ENCODE measurements around the gene LRRC26.
"Not testable (repeated sequence)": the region's sequence is repeated elsewhere in the genome, so short reads cannot be mapped to it uniquely, and the experiment has no call there.

The LRRC26 gene

GRCh38 chr9:137129456-137130175 lies 40.2 kb downstream of the LRRC26 start:
- in situ Hi-C loops (cut with HindIII; ENCODE audit: low sequenced_read_pairs): no loop called here
- H3K4me3 ChIP-seq (ENCODE audit: low read depth, low read length): peak overlapping the region; percentile 77
- no peak for TF ChIP-seq CTCF (IDR thresholded peaks at IDR 0.05; ENCODE audit: low read depth, low read length, missing control alignments)
- peak; percentile 81 for DNase-seq (ENCODE audit: low read depth)

- in situ Hi-C loops (cut with HindIII; ENCODE audit: low sequenced_read_pairs): no loop called here
- DNase-seq (ENCODE audit: low read depth): no peak
- peak overlapping the region; percentile 77 for H3K4me3 ChIP-seq (ENCODE audit: low read depth, low read length)
- TF ChIP-seq CTCF (IDR thresholded peaks at IDR 0.05; ENCODE audit: low read depth, low read length, missing control alignments): no peak
Measured at GRCh38 chr9:137128862-137129455, 40.9 kb downstream of the LRRC26 start.

GRCh38 chr9:137128158-137128861 lies 41.5 kb downstream of the LRRC26 start:
- DNase-seq (ENCODE audit: low read depth): no peak
- TF ChIP-seq CTCF (IDR thresholded peaks at IDR 0.05; ENCODE audit: low read depth, low read length, missing control alignments): no peak
- in situ Hi-C loops (cut with HindIII; ENCODE audit: low sequenced_read_pairs): no loop called here
- peak overlapping the region; percentile 77 for H3K4me3 ChIP-seq (ENCODE audit: low read depth, low read length)

GRCh38 chr9:137127301-137128157 lies 42.3 kb downstream of the LRRC26 start:
- no peak for TF ChIP-seq CTCF (IDR thresholded peaks at IDR 0.05; ENCODE audit: low read depth, low read length, missing control alignments)
- peak overlapping the region; percentile 33 for H3K4me3 ChIP-seq (ENCODE audit: low read depth, low read length)
- DNase-seq (ENCODE audit: low read depth): no peak
- in situ Hi-C loops (cut with HindIII; ENCODE audit: low sequenced_read_pairs): no loop called here

- in situ Hi-C loops (cut with HindIII; ENCODE audit: low sequenced_read_pairs): no loop called here
- DNase-seq (ENCODE audit: low read depth): no peak
- TF ChIP-seq CTCF (IDR thresholded peaks at IDR 0.05; ENCODE audit: low read depth, low read length, missing control alignments): no peak
- H3K4me3 ChIP-seq (ENCODE audit: low read depth, low read length): peak overlapping the region; percentile 33
Measured at GRCh38 chr9:137126786-137127185, 43.1 kb downstream of the LRRC26 start.

- in situ Hi-C loops (cut with HindIII; ENCODE audit: low sequenced_read_pairs): not testable (repeated sequence)
Measured at GRCh38 chr9:137123952-137124462, 45.8 kb downstream of the LRRC26 start.

More at GRCh38 chr9:137123952-137124462, 45.8 kb downstream of the LRRC26 start:
- DNase-seq (ENCODE audit: low read depth); H3K4me3 ChIP-seq (ENCODE audit: low read depth, low read length): not testable (repeated sequence)

Data from astrocyte of the cerebellum (primary cell).